GM19351 (cell line): ENCODE results near the gene TMEM131.
"Not testable (repeated sequence)": the region's sequence is repeated elsewhere in the genome, so short reads cannot be mapped to it uniquely, and the experiment has no call there.

ENCODE experiments used
- ATAC-seq: cut with Tn5 transposase; IDR thresholded peaks from one replicate; pipeline ENCODE4 v1.9.1; 2021; ENCODE audit warnings: mild to moderate bottlenecking, moderate library complexity; ENCODE audit not compliant: unreplicated experiment

The TMEM131 gene

DNA sequence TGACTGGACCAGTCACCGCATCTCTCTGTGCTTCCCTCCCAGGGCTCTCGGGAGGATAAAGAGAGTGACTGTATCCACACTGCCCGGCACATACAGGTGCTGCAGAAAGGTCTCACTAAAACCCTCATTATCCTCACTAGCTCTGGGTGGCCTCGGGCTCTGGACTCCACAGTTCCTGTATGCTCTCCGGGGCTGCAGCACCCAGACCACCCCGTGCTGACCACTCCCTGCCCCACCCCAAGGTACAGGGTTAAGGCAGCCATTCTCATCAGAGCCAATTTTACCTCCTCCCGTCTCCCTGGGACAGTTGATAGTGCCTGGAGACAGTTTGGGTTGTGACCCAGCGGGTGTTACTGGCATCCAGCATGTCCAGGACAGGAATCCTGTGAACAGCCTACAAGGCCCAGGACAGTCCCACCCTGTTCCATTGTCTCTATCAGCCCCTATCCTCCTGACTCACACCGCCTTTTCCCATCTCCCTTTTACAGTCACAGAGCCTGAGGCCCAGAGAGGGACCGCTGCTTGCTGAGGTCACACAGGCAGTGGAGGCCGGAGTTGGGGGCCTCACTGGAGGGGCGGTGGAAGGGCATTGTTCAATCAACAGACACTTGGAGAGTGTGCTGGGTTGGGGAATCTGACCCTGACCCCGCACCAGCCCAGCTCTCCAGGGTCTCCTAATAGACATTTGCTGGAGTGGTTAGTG is 280.6 kb downstream of the TMEM131 start:
- ATAC-seq, result no peak

DNA sequence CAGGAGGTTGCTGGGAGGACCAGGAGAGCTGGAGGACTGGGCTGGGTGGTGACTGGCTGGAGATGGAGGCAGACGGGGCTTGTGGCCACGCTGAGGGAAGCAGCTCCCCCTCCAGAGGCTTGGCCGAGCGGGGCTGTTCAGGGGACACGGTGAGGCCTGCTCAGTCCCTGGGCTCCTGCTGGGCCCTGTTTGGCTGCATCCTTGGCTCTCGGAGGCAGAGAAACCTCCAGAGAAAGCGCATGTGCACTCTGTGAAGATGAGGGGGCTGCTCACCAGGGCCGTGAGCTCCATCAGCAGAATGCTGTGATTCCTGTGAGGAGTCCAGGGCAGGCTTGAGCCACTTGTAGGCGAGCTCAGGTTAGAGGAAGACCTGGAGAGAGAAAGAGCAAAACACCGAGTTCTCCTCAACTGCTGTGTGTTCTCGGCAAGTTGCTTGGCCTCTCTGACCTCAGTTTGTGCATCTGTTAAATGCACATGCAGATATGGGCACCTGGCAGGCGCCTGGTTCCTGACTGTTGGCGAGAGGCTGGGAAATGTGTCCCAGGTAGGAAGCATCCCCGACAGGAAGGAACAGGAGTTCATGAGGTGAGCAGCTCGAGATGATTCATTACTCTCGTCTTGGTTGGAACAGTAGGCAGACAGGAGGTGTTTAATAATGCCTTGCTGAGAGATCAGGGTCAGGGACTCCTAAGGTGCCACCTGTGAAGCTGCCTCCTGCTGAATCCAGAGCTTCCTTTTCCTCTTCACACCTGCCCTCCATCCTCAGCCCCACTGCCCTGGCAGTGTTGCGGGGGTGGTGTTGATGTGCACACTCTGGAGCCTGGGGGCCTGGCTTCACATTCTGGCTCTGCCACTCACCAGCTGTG is 281.4 kb downstream of the TMEM131 start:
- ATAC-seq, result no peak

DNA sequence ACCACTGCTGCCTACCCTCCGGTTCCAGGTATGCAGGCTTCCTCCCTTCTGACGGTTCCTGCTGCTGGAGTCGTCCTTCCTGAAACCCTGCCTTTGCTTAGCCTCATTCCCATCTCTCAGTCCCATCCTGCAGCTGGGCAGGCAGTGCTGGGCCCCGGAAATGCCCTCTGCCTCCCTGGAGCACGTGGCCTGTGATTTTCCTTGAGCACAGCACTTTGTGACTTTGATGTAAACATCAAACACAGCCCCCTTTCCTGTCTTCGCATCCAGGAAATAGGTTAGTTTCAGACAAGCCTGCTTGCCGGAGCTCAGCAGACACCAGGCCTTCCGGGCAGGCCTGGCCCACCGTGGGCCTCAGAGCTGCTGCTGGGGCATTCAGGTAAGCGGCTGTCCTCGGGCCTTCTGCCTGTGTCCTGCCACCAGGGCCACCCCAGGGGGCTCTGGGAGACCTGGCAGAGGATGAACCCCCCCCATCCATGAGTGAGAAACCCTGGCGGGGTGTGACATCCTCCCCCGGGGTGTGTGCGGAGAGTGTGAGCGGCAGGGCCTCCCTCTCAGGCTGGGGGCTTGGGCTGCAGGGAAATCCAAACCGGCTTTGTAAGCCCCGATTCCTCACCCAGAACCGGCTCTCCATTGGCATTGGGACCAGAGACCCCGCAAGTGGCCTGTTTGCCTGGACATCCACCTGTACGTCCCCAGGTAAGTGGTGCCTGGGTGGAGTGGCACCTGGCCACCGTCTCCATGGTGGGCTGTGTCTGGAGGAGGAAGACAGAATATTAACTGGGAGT is 282.3 kb downstream of the TMEM131 start, which contains the start of gene ZAP70:
TSS of gene ZAP70 (plus strand) at position 281 of the 788 bp plus-strand sequence. CDS start 10,461 bp downstream, outside the sequence.
- no peak for ATAC-seq

DNA sequence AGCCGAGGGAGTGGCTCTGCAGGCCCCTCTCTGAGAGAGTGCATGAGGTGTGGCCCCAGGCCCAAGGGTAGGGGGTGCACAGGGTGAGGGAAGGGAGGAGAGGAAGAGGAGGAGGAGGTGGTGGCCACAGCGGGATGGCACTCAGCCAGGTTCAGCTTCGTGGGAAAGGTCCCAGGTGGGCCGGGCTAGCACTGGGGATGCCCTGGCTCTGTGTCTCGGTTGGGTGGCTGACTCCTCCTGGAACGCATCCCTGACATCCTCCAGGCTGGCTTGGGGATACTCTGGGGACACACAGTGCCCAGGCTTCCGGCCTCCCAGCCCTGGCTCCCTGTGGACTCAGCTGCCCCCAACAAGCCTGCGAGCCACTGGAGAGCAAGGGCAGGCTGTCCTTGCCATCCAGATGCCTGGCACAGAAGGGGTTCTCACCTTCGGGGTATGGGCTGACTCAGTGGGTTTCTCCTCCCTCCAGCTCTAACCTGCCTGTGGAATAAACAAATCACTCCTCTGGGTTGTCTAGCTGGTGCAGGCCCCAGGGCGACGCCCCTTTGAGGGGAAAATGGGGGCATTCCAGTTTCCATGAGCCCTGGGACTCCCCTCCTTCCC is 283.0 kb downstream of the TMEM131 start:
- ATAC-seq, result no peak

DNA sequence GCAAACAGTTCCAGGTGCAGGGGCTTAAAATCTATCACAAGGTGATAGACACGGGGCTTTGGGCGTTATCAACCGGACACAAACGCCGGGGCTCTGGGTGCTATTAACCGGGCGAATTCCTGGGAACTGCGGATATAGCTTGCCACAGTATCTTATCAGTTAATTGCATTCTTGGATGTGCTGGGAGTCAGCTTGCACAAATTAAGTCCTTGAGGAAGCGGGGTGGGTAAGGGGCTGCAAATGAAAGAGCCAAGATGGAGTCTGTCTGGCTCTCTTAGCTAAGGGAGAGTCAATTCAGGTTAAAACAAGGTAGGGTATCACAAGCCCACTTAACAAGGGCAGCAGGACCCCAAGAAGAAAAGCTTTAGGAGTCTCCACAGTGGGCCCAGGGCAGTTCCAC is 283.6 kb downstream of the TMEM131 start:
- ATAC-seq, result not testable (repeated sequence)

DNA sequence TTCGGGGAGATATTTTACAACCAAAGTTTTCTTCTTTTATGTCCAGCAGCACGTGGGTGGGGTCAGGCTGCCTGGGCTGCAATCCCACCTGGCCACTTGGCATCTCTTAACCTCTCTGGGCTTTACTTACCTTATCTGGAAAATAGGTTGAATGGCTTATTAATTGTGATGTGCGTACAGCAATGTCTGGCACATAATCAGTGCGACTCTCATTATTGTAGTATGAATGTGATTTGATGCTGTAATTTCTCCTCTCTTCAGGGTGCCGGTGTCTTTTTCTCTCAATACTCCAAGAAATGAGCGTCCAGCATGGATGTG is 284.4 kb downstream of the TMEM131 start:
- ATAC-seq, result no peak

GRCh38 chr2:97708608-97709007 is 287.1 kb downstream of the TMEM131 start:
- ATAC-seq, result no peak

DNA sequence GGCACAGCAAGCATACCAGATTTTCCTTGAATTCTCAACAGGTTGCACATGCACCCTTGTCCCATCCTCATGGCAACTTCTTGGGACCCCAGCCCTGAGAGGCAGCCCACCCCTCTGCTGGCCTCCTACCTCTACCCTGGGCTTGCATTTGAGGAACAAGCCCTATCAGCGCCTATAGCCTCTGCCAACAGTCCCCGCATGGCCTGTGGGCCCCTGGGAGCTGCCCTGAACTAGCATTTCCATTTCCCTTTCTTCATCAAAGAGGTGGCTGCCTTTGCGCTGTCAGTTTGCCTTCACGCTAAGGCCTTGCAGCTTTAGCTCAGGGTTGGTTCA is 287.7 kb downstream of the TMEM131 start:
- ATAC-seq, result no peak

GRCh38 chr2:97707362-97708047 is 288.2 kb downstream of the TMEM131 start:
- no peak for ATAC-seq

DNA sequence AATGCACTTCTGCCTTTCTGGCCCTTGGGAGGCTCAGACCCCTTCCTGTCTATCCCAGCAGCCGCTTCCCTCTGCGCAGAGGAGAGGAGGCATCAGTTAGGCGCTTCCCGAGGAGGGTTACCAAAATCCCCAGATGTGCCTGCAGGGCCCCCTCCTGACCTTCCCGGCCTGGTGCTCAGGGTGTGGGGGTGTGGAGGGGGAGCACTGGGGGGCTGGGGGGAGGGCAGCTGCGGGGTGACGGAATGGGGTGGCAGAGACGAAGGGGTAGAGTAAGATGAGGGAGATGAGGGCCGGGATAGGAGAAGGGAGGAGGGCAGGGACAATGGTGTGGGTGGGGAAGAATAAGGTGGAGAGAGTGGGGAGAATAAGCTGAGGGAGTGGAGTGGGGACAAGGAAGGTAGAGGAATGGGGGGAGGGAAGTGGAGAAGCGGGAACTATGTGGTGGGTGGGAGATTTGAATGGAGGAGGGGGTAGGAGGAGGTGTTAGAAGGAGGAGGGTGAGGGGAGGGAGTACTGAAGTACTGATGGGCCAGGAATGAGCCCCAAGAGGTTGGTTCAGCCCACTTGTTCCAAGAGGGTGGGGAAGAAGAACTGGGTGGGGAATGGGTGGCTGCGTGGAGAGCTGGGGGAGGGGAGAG is 288.9 kb downstream of the TMEM131 start:
- no peak for ATAC-seq
